HG02870 (cell line): Measurements from ENCODE around the gene PCED1A.

Source experiments
- ATAC-seq: cut with Tn5 transposase; IDR thresholded peaks from one replicate; pipeline ENCODE4 v1.9.1; 2021; ENCODE audit warnings: mild to moderate bottlenecking, moderate library complexity; ENCODE audit not compliant: unreplicated experiment

The PCED1A gene, protein sequence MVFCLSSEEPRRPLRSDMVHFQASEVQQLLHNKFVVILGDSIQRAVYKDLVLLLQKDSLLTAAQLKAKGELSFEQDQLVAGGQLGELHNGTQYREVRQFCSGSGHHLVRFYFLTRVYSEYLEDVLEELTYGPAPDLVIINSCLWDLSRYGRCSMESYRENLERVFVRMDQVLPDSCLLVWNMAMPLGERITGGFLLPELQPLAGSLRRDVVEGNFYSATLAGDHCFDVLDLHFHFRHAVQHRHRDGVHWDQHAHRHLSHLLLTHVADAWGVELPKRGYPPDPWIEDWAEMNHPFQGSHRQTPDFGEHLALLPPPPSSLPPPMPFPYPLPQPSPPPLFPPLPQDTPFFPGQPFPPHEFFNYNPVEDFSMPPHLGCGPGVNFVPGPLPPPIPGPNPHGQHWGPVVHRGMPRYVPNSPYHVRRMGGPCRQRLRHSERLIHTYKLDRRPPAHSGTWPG

DNA sequence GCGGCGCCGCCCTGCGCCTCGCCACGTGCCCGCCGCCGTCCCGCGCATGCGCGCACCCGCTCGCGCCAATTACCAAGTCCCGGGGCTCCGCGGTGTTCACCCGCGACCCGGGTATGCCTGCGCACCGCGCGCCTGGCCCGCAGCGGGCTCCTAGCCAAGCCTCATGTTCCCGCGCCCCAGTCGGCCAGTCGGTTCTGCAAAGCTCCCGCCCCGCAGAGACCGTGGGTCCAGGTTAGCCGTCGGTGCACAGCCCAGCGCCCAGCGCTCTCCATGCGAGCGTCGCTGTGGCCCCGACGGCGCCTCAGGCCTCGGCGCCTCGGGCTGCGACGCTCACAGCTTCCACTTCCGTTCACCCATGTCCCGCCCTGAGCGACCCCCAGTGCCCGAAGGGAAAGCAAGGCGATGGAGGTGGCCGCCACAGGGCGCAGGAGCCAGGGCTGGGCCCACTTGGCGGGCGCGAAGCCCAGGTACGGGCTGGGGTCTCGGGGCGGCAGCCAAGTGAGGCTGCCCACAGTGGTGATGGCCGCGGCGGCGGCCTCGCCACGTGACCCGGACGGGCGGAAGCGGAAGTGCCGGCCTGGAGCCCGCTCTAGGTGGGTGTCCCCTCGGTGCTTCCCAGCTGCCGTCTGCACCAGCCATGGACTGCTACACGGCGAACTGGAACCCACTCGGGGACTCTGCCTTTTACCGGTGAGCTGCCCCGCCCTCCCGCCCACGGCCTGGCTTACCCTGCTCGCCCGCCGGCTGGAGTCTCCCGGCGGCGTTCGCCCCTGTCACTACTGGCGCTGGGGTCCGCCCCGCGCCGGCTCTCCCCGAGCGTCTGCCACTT lies at the start of gene PCED1A, which contains the start of gene VPS16:
PCED1A (minus strand) TSS at position 518 of the 829 bp plus-strand sequence. CDS start 743 bp downstream, outside the sequence.
VPS16 (plus strand) TSS at position 608 of the 829 bp plus-strand sequence; CDS start at position 638, 30 bp downstream.
- peak; percentile 94 for ATAC-seq

DNA sequence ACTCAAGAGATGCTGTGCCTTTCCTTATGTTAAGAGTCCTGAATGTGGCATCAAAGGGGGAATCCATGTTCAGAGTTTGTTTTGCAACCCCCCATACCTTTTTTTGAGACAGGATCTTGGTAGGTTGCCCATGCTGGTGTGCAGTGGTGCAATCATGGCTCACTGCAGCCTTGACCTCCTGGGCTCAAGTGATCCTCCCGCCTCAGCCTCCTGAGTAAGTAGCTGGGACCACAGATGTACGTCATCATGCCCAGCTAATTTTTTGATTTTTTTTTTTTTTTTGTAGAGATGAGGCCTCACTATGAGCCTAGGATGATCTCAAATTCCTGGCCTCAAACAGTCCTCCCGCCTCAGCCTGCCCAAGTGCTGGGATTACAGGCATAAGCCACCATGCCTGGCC lies 49.3 kb upstream of the PCED1A start:
- ATAC-seq, result no peak

DNA sequence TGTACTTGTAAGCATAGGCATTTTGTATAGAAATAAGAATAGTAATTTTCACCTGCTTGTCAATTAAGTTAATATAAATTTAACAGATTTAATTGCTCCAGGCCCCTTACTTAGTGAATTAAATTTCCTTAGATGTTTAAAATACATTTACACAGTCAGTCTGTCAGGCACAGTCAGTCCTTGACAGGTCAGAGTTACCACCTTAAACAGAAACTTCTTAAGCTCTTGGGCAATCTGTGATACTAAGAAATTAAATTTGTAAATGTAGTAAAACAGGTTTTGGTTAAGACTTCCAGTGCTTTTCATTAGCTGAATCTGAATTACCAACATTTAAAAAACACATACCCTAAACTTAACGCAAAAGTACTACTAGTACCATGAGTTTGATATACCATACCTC lies 48.8 kb upstream of the PCED1A start:
- no peak for ATAC-seq

DNA sequence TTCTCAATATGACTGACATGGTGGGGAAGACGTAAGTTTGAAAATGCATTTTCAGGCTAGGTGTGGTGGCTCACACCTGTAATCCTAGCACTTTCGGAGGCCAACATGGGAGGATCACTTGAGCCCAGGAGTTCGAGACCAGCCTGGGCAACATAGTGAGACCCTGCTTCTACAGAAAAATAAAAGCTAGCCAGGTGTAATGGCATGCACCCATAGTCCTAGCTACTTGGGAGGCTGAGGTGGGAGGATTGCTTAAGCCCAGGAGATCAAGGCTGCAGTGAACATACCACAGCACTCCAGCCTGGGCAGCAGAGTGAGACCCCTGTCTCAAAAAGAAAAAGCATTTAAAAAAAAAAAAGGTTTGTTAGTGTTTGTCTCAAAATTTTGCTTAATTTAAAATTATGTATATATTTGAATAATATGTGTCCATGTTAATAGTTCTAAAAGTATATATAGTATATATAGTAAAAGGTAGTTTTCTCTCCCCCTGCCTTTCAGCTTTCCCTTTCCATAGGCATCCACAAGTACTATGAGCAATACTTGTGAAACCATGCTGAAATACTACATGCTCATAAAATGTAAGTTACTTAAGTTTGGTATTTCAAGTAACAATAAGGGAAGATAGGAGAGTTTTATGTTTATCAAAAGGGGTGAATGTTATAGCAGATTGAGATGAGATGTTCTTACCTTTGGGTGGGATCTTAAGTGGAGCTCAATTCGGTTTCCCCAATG lies 47.9 kb upstream of the PCED1A start:
- ATAC-seq, result no peak

DNA sequence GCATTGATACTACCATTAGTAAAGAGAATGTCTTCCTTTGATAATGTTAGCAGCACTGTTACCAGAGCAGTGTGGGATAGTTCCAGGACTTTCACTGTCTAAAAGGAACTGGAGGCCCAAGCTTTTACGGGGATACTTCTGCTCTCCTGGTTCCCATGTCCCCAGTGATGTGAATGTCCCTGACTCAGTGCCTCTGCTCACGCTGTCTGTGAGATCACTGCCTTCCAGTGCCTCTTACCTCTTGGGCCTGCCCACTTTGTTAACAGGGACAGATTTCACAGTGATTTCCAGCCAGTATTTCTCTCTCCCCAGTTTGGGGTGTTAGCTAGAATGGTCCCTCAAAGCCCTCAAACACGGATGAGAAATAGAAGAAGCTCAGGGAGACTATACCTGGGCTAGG lies 47.3 kb upstream of the PCED1A start:
- no peak for ATAC-seq

DNA sequence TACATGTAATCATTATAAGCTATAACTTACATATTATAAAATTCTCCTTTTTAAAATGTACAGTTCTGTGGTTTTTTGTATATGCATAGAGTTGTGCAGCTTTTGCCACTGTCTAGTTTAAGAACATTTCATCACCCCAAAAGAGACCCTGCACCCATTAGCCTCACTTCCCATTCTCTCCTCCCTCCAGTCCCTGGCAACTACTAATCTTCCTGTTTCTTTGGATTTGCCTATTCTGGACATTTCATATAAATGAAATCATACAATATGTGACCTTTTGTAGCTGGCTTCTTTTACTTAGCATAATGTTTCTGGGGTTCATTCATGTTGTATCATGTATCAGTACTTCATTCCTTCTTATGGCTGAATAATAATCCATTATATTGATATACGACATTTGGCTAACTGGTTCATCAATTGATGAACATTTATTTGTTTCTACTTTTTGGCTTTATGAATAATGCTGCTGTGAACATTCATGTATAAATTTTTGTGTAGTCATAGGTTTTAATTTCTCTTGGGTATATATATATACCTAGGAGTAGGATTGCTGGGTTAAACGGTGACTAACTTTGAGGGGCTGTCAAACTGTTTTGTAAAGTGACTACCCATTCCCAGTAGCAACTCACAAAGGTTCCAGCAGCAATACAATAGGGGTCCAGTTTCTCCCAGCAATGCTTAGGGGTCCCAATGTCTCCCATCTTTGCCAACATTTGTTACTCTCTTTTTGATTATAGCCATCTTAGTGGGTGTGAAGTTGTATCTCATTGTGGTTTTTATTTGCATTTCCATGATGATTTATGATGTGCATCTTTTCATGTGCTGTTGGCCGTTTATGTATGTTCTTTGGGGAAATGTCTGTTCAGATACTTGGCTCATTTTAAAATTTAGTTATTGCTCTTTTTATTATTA lies 43.5 kb upstream of the PCED1A start:
- ATAC-seq, result no peak

DNA sequence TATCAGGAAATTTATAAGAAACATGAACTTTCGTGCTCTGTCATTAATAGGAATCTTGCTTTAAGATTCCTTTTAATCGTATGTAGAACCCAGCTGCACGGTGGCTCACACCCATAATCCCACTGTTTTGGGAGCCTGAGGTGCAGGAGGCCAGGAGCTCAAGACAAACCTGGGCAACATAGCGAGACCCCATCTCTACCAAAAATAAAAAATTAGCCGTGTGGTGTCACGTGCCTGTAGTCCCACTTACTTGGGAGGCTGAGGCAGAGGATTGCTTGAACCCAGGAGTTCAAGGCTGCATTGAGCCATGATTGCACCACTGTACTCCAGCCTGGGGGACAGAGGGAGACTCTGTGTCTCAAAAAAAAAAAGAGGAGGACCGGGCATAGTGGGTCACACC lies 40.2 kb upstream of the PCED1A start:
- no peak for ATAC-seq

DNA sequence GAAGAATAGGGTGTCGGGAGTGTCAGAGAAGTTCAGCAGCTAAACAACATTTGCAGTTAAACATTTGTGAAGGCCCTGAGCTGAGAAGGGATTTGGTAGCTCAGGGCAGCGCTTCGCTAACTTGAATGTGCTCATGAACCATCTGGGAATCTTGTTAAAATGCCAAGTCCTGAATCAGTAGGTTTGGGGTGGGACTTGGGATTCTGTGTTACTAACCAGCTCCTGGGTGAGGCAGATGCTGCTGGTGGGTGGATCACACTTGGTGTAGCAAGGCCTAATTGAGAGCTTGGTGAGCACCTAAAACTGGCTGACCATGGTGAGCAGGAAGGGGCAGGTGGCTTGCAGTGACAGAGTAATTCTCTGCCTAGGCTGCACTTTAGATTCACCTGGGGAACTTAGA lies 38.7 kb upstream of the PCED1A start:
- ATAC-seq, result no peak

DNA sequence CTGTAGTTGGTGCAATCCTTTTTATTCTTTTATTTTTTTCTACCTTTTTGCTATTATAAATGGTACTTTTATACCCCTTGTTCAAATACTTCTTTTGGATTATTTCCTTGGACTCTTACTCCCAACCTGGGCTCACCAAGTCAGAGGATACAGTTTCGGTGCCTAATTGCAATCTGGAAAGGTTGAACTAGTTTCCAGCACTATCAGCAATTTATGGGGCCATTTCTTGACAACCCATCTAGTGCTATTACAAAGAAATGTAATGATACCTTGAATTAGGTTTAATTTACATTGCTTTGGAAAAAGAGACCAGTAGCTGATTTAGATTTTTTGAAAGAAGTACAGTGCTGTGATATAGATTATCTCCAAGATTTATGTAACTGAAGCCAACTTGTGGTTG lies 38.1 kb upstream of the PCED1A start:
- no peak for ATAC-seq

DNA sequence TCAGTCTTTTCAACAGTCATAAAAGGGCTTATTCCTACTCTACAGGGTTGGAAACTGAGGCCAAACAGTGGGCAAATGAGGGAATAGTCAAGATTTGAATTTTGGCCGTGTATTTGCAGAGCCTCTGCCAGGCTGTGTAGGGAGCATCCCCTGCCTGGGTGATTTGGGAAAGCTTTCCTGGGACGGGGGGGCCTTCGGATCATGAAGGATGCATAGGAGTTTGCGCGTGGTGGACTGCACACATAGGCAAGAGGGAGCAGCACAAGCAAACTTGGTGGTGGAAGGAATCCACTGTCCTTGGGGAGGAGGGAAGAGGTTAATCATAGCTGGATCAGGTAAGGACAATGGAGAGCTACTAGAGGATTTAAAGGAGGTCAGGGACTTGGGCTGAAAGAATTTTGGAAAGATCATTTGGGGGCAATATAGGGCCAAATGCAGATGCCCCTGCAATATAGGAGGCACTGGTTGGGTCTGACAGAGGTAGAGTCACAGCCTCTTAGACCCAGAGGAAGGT lies 35.3 kb upstream of the PCED1A start:
- no peak for ATAC-seq

DNA sequence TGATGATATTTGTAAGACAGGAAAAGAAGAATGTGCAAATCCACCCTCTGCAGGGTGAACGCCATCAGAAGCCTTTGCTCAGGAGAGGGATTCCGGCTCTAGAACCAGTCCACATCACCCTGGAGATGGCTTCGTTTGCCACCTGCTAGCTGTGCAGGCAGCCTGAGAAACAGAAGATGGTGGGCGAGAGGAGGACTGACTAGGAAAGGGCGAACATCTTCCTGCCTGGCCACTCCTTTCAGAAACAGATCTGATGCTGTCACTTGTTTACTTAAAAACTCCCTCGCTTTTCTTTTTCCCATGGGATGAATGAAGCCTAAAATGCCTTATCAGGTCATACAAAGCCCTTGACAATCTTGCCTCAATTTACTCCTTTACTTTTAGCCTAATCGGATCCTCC lies 34.0 kb upstream of the PCED1A start:
- ATAC-seq, result no peak

DNA sequence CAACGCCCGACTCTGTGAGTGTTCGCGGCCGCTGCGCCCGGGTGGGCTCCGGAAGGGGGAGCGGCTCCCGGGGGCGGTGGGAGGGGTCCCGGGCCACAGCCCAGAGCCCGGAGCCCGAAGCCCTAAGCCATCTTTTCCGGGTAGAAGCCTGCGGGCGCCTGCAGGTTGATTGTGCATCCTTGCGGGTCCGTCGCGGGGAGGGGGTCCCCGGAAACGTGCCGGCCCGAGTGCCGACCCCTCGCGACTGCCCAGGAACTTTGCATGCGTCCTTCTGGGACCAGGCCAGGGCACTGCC lies 33.2 kb upstream of the PCED1A start:
- peak; percentile 40 for ATAC-seq

DNA sequence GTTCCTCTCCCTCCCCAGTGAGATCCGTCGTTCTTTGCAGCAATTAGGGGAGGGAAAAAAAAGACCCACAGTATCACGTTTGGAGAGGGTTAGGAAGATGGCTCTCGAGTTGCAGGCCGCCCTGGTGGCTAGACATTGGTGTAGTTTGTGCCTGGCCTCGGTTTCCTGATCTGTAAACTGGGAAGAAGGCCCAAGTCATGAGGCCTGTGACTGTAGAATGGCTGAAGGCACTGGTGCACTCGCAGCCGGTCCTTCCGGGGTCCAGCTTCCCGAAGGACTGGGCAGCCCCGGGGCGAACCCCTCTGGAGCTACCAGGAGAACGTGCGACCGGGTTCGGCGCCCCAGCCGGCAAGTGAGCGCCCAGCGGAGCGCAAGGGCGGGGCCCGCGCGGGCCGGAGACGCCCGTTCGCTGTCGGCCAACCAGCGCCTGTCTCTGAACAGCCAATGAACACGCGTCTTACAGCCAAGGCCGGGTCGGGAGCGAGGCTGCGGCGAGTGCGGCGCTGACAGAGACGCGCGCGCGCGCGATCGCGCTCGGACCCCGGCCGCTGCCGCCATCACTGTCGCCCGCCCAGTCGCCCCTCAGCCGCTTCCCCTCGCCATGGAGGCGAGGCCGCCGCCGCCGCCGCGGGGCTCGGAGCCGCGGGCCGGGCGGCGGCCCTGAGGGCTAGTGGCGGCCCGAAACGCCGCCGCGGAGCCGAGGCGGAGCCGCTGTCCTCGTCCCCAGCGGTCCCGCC lies 32.7 kb upstream of the PCED1A start, which contains the start of gene PTPRA:
PTPRA (plus strand) TSS at position 472 of the 737 bp plus-strand sequence. CDS start 90,797 bp downstream, outside the sequence.
- peak; percentile 88 for ATAC-seq

DNA sequence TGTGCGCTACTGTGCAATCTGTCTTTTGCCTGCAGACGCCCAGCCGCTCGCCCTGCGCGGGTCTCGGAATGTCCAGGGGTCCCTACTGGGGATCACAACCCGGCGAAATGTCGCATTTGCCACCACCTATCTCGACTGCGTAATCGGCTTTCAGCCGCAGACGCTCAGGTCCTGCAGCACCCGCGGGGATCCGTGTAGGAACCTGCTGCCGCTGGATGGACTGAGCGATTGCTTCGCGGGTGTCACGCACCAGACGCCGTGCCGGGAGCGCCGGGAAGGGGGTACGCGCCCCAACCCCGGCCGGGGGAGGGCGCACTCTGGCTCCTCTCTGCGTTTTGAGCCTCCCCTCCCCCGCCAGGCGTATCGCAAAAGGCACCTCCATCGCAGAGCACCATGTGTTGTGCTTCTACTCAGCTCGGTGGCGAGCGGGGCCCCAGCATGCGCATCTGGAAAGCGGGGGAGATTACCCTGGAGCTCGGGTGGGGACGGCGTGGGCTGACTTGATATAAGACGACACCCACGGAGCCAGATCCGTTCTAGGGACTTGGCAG lies 32.1 kb upstream of the PCED1A start:
- ATAC-seq, result peak; percentile 29

DNA sequence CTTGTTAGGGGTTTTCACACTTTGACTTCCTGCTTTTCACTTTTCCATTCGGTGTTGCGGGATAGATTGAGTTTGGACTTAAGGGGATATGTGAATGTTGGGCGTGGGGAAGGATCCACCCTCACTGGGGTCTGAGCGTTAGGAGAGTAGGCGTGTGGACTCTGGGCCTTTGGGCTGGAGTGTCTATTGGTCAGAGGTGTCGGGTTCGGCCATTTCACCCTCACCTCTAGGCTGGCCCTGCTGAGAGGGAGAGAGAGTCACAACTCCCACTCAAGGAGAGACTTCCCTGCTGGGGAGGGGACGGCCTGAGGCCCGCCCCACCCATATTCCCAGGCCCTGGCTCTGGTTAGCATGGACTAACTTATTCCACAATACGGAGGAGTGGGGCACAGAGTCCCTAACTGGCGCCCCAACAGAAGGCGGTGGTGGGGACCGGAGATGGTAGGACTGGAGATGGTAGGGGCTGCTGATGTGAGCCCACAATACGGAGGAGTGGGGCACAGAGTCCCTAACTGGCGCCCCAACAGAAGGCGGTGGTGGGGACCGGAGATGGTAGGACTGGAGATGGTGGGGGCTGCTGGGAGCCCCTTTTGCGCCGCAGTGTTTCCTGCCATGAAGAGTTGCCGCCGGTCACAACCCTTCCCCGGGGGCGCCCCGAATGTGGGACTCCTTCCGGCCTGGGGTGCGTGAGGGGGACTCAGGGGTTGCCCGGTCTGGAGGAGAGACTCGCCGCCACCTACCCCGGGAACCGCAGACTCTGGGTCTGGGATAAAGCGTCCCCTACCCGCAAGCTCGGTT lies 31.4 kb upstream of the PCED1A start:
- no peak for ATAC-seq

DNA sequence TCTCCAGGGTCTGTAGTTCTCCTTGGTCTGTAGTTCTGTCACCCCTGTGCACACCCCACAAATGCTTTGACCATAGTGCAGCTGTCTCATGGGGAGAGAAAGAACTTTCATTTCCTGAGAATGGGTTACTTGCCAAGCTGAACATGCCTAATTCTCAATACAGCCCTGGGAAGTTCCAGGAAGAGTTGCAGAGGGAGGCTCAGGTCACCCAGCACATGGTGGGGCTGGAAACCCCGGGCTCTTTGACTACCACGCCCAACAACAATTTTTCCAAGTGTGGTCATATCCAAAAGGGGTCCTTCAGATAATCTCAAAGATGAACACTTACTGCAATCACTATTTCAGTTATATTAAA lies 30.6 kb upstream of the PCED1A start:
- no peak for ATAC-seq

DNA sequence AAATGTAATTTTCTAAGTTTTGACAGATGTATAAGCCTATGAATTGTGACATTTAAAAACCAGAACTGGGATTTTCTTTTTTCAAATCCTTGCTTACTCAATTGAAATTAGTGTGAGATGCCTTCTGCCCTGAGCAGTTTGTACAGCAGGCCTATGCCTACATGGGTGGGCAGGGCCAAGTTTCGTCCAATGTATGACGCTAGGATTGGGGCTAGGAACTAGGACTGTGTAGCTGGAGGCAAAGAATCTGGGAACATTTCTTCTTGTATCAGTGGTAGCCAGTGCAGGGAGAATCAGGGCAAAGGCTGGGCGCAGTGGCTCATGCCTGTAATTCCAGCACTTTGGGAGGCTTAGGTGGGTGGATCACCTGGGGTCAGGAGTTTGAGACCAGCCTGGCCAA lies 28.9 kb upstream of the PCED1A start:
- ATAC-seq, result no peak
